ENCODE measurements around the gene PES1.
"Not testable (repeated sequence)": the region's sequence is repeated elsewhere in the genome, so short reads cannot be mapped to it uniquely, and the experiment has no call there.

The PES1 gene

GRCh38 chr22:30600921-30601320 lies 9.2 kb upstream of the PES1 start:
- Histone ChIP-seq H3K4me3 (ENCODE audit: low read depth in 1 of 5, low read length in 5 of 5) (no peak overlapping the region), H3K27me3 (ENCODE audit: control insufficient read depth in 5 of 5, insufficient read depth in 4 of 5, low read length in 5 of 5) (no peaks in the 10 kb centered on the region), H3K27ac (ENCODE audit: low read depth, low read length) (no peak overlapping the region), H3K36me3 (ENCODE audit: control insufficient read depth in 5 of 5, insufficient read depth in 5 of 5, low read length in 5 of 5) (no peaks in the 10 kb centered on the region), H3K9me3 (ENCODE audit: control insufficient read depth in 5 of 5, low read length in 5 of 5) (no peaks in the 10 kb centered on the region), H3K9ac (ENCODE audit: low read length in 5 of 5) (no peak overlapping the region), H3K4me1 (ENCODE audit: control insufficient read depth in 5 of 5, insufficient read depth in 5 of 5, low read length in 5 of 5) (peaks cover 2 to 24% (median 9%) of the 10 kb centered on the region in 5 donors)

GRCh38 chr22:30598986-30599385 lies 7.3 kb upstream of the PES1 start:
- no peaks in the 10 kb centered on the region for H3K27me3 ChIP-seq (ENCODE audit: control insufficient read depth in 5 of 5, insufficient read depth in 4 of 5, low read length in 5 of 5)
- no peaks in the 10 kb centered on the region for H3K36me3 ChIP-seq (ENCODE audit: control insufficient read depth in 5 of 5, insufficient read depth in 5 of 5, low read length in 5 of 5)
- no peak overlapping the region for H3K4me3 ChIP-seq (ENCODE audit: low read depth in 1 of 5, low read length in 5 of 5)
- H3K4me1 ChIP-seq (ENCODE audit: control insufficient read depth in 5 of 5, insufficient read depth in 5 of 5, low read length in 5 of 5), result peaks cover 0 to 4% (median 0%) of the 10 kb centered on the region in 5 donors
- H3K9ac ChIP-seq (ENCODE audit: low read length in 5 of 5), result no peak overlapping the region
- no peaks in the 10 kb centered on the region for H3K9me3 ChIP-seq (ENCODE audit: control insufficient read depth in 5 of 5, low read length in 5 of 5)
- no peak overlapping the region for H3K27ac ChIP-seq (ENCODE audit: low read depth, low read length)

- peaks cover 0 to 5% (median 4%) of the 10 kb centered on the region in 5 donors for H3K4me1 ChIP-seq (ENCODE audit: control insufficient read depth in 5 of 5, insufficient read depth in 5 of 5, low read length in 5 of 5)
- H3K36me3 ChIP-seq (ENCODE audit: control insufficient read depth in 5 of 5, insufficient read depth in 5 of 5, low read length in 5 of 5), result no peaks in the 10 kb centered on the region
- no peaks in the 10 kb centered on the region for H3K27me3 ChIP-seq (ENCODE audit: control insufficient read depth in 5 of 5, insufficient read depth in 4 of 5, low read length in 5 of 5)
- no peak overlapping the region for H3K4me3 ChIP-seq (ENCODE audit: low read depth in 1 of 5, low read length in 5 of 5)
- H3K9me3 ChIP-seq (ENCODE audit: control insufficient read depth in 5 of 5, low read length in 5 of 5), result no peaks in the 10 kb centered on the region
- H3K9ac ChIP-seq (ENCODE audit: low read length in 5 of 5), result no peak overlapping the region
- no peak overlapping the region for H3K27ac ChIP-seq (ENCODE audit: low read depth, low read length)
Measured at GRCh38 chr22:30596886-30597285, 5.2 kb upstream of the PES1 start.

GRCh38 chr22:30596199-30596598 lies 4.5 kb upstream of the PES1 start:
- Histone ChIP-seq H3K36me3 (ENCODE audit: control insufficient read depth in 5 of 5, insufficient read depth in 5 of 5, low read length in 5 of 5) (no peaks in the 10 kb centered on the region), H3K4me1 (ENCODE audit: control insufficient read depth in 5 of 5, insufficient read depth in 5 of 5, low read length in 5 of 5) (peaks cover 0 to 12% (median 7%) of the 10 kb centered on the region in 5 donors), H3K4me3 (ENCODE audit: low read depth in 1 of 5, low read length in 5 of 5) (no peak overlapping the region), H3K27ac (ENCODE audit: low read depth, low read length) (no peak overlapping the region), H3K27me3 (ENCODE audit: control insufficient read depth in 5 of 5, insufficient read depth in 4 of 5, low read length in 5 of 5) (no peaks in the 10 kb centered on the region), H3K9me3 (ENCODE audit: control insufficient read depth in 5 of 5, low read length in 5 of 5) (no peaks in the 10 kb centered on the region), H3K9ac (ENCODE audit: low read length in 5 of 5) (no peak overlapping the region)

GRCh38 chr22:30592360-30592713 lies 627 bp upstream of the PES1 start:
- H3K36me3 ChIP-seq (ENCODE audit: control insufficient read depth in 5 of 5, insufficient read depth in 5 of 5, low read length in 5 of 5), result peaks cover 0 to 21% (median 19%) of the 10 kb centered on the region in 5 donors
- not testable (repeated sequence) for H3K27me3 ChIP-seq (ENCODE audit: control insufficient read depth in 5 of 5, insufficient read depth in 4 of 5, low read length in 5 of 5); H3K9ac ChIP-seq (ENCODE audit: low read length in 5 of 5); H3K9me3 ChIP-seq (ENCODE audit: control insufficient read depth in 5 of 5, low read length in 5 of 5)
- H3K4me1 ChIP-seq (ENCODE audit: control insufficient read depth in 5 of 5, insufficient read depth in 5 of 5, low read length in 5 of 5), result peaks cover 4 to 27% (median 21%) of the 10 kb centered on the region in 5 donors
- H3K27ac ChIP-seq (ENCODE audit: low read depth, low read length), result peak overlapping the region; percentile 88
- peak overlapping the region; percentile 61 to 99 (median 85) for H3K4me3 ChIP-seq (ENCODE audit: low read depth in 1 of 5, low read length in 5 of 5)

GRCh38 chr22:30591191-30591587 lies 521 bp downstream of the PES1 start:
- Histone ChIP-seq H3K9ac (ENCODE audit: low read length in 5 of 5) (peak overlapping the region; percentile 74 to 93 (median 78)), H3K27ac (ENCODE audit: low read depth, low read length) (peak overlapping the region; percentile 88), H3K27me3 (ENCODE audit: control insufficient read depth in 5 of 5, insufficient read depth in 4 of 5, low read length in 5 of 5) (no peaks in the 10 kb centered on the region), H3K9me3 (ENCODE audit: control insufficient read depth in 5 of 5, low read length in 5 of 5) (no peaks in the 10 kb centered on the region), H3K4me1 (ENCODE audit: control insufficient read depth in 5 of 5, insufficient read depth in 5 of 5, low read length in 5 of 5) (peaks cover 4 to 27% (median 21%) of the 10 kb centered on the region in 5 donors), H3K4me3 (ENCODE audit: low read depth in 1 of 5, low read length in 5 of 5) (peak overlapping the region; percentile 75 to 99 (median 94)), H3K36me3 (ENCODE audit: control insufficient read depth in 5 of 5, insufficient read depth in 5 of 5, low read length in 5 of 5) (peaks cover 0 to 33% (median 30%) of the 10 kb centered on the region in 5 donors)

GRCh38 chr22:30586414-30586813 lies 5.3 kb downstream of the PES1 start:
- Histone ChIP-seq H3K36me3 (ENCODE audit: control insufficient read depth in 5 of 5, insufficient read depth in 5 of 5, low read length in 5 of 5) (peaks cover 0 to 79% (median 76%) of the 10 kb centered on the region in 5 donors), H3K4me1 (ENCODE audit: control insufficient read depth in 5 of 5, insufficient read depth in 5 of 5, low read length in 5 of 5) (peaks cover 4 to 17% (median 16%) of the 10 kb centered on the region in 5 donors), H3K9me3 (ENCODE audit: control insufficient read depth in 5 of 5, low read length in 5 of 5) (no peaks in the 10 kb centered on the region), H3K9ac (ENCODE audit: low read length in 5 of 5) (no peak overlapping the region), H3K27me3 (ENCODE audit: control insufficient read depth in 5 of 5, insufficient read depth in 4 of 5, low read length in 5 of 5) (no peaks in the 10 kb centered on the region), H3K27ac (ENCODE audit: low read depth, low read length) (no peak overlapping the region), H3K4me3 (ENCODE audit: low read depth in 1 of 5, low read length in 5 of 5) (no peak overlapping the region)

GRCh38 chr22:30584441-30584840 lies 7.3 kb downstream of the PES1 start:
- no peak overlapping the region for H3K9ac ChIP-seq (ENCODE audit: low read length in 5 of 5)
- peaks cover 0 to 99% (median 96%) of the 10 kb centered on the region in 5 donors for H3K36me3 ChIP-seq (ENCODE audit: control insufficient read depth in 5 of 5, insufficient read depth in 5 of 5, low read length in 5 of 5)
- no peaks in the 10 kb centered on the region for H3K4me1 ChIP-seq (ENCODE audit: control insufficient read depth in 5 of 5, insufficient read depth in 5 of 5, low read length in 5 of 5)
- H3K9me3 ChIP-seq (ENCODE audit: control insufficient read depth in 5 of 5, low read length in 5 of 5), result no peaks in the 10 kb centered on the region
- H3K27me3 ChIP-seq (ENCODE audit: control insufficient read depth in 5 of 5, insufficient read depth in 4 of 5, low read length in 5 of 5), result no peaks in the 10 kb centered on the region
- no peak overlapping the region for H3K4me3 ChIP-seq (ENCODE audit: low read depth in 1 of 5, low read length in 5 of 5)
- no peak overlapping the region for H3K27ac ChIP-seq (ENCODE audit: low read depth, low read length)

- H3K4me1 ChIP-seq (ENCODE audit: control insufficient read depth in 5 of 5, insufficient read depth in 5 of 5, low read length in 5 of 5), result no peaks in the 10 kb centered on the region
- H3K27me3 ChIP-seq (ENCODE audit: control insufficient read depth in 5 of 5, insufficient read depth in 4 of 5, low read length in 5 of 5), result no peaks in the 10 kb centered on the region
- H3K36me3 ChIP-seq (ENCODE audit: control insufficient read depth in 5 of 5, insufficient read depth in 5 of 5, low read length in 5 of 5), result peaks cover 0 to 99% (median 98%) of the 10 kb centered on the region in 5 donors
- H3K27ac ChIP-seq (ENCODE audit: low read depth, low read length), result no peak overlapping the region
- H3K9ac ChIP-seq (ENCODE audit: low read length in 5 of 5), result no peak overlapping the region
- H3K4me3 ChIP-seq (ENCODE audit: low read depth in 1 of 5, low read length in 5 of 5), result no peak overlapping the region
- no peaks in the 10 kb centered on the region for H3K9me3 ChIP-seq (ENCODE audit: control insufficient read depth in 5 of 5, low read length in 5 of 5)
Measured at GRCh38 chr22:30582788-30583545, 8.7 kb downstream of the PES1 start.

GRCh38 chr22:30582051-30582450 lies 9.7 kb downstream of the PES1 start:
- H3K27me3 ChIP-seq (ENCODE audit: control insufficient read depth in 5 of 5, insufficient read depth in 4 of 5, low read length in 5 of 5), result no peaks in the 10 kb centered on the region
- no peaks in the 10 kb centered on the region for H3K4me1 ChIP-seq (ENCODE audit: control insufficient read depth in 5 of 5, insufficient read depth in 5 of 5, low read length in 5 of 5)
- H3K36me3 ChIP-seq (ENCODE audit: control insufficient read depth in 5 of 5, insufficient read depth in 5 of 5, low read length in 5 of 5), result peaks cover 0 to 99% (median 98%) of the 10 kb centered on the region in 5 donors
- no peaks in the 10 kb centered on the region for H3K9me3 ChIP-seq (ENCODE audit: control insufficient read depth in 5 of 5, low read length in 5 of 5)
- H3K9ac ChIP-seq (ENCODE audit: low read length in 5 of 5), result no peak overlapping the region
- no peak overlapping the region for H3K27ac ChIP-seq (ENCODE audit: low read depth, low read length)
- H3K4me3 ChIP-seq (ENCODE audit: low read depth in 1 of 5, low read length in 5 of 5), result no peak overlapping the region

All from subcutaneous abdominal adipose tissue (tissue), 5 donors.